NCI-H2196 (cell line): ENCODE data around the gene ELFN2.

Experiments used
- DNase-seq: peaks from one replicate; lab custom pipeline; 2025; ENCODE audit not compliant: unreplicated experiment; lab: John Stamatoyannopoulos, UW

The ELFN2 gene

GRCh38 chr22:37428649-37429586 lies 1.6 kb upstream of the ELFN2 start:
- no peak for DNase-seq

GRCh38 chr22:37427711-37428635 lies 694 bp upstream of the ELFN2 start:
- DNase-seq, result no peak

- no peak for DNase-seq
Measured at GRCh38 chr22:37426706-37427134, 559 bp downstream of the ELFN2 start.

- DNase-seq, result no peak
Measured at GRCh38 chr22:37425800-37426705, 1.2 kb downstream of the ELFN2 start.

GRCh38 chr22:37425369-37425768 lies 1.9 kb downstream of the ELFN2 start:
- no peak for DNase-seq

GRCh38 chr22:37423283-37423682 lies 4.0 kb downstream of the ELFN2 start:
- DNase-seq, result no peak

GRCh38 chr22:37421468-37421877 lies 5.8 kb downstream of the ELFN2 start:
- no peak for DNase-seq

GRCh38 chr22:37420686-37421467 lies 6.4 kb downstream of the ELFN2 start:
- DNase-seq, result no peak

GRCh38 chr22:37419969-37420685 lies 7.2 kb downstream of the ELFN2 start:
- DNase-seq, result no peak

- DNase-seq, result no peak
Measured at GRCh38 chr22:37419370-37419968, 7.8 kb downstream of the ELFN2 start.

- no peak for DNase-seq
Measured at GRCh38 chr22:37418627-37419369, 8.5 kb downstream of the ELFN2 start.

- DNase-seq, result no peak
Measured at GRCh38 chr22:37417677-37418348, 9.5 kb downstream of the ELFN2 start.

GRCh38 chr22:37417264-37417663 lies 10.0 kb downstream of the ELFN2 start:
- DNase-seq, result no peak

- DNase-seq, result no peak
Measured at GRCh38 chr22:37416827-37417226, 10.5 kb downstream of the ELFN2 start.

GRCh38 chr22:37416389-37416788 lies 10.9 kb downstream of the ELFN2 start:
- no peak for DNase-seq

- DNase-seq, result no peak
Measured at GRCh38 chr22:37415210-37415609, 12.1 kb downstream of the ELFN2 start.

GRCh38 chr22:37414288-37414687 lies 13.0 kb downstream of the ELFN2 start:
- no peak for DNase-seq

- DNase-seq, result no peak
Measured at GRCh38 chr22:37413546-37413945, 13.7 kb downstream of the ELFN2 start.
